ENCODE measurements around the gene ATXN7L1.

ATXN7L1 gene

DNA sequence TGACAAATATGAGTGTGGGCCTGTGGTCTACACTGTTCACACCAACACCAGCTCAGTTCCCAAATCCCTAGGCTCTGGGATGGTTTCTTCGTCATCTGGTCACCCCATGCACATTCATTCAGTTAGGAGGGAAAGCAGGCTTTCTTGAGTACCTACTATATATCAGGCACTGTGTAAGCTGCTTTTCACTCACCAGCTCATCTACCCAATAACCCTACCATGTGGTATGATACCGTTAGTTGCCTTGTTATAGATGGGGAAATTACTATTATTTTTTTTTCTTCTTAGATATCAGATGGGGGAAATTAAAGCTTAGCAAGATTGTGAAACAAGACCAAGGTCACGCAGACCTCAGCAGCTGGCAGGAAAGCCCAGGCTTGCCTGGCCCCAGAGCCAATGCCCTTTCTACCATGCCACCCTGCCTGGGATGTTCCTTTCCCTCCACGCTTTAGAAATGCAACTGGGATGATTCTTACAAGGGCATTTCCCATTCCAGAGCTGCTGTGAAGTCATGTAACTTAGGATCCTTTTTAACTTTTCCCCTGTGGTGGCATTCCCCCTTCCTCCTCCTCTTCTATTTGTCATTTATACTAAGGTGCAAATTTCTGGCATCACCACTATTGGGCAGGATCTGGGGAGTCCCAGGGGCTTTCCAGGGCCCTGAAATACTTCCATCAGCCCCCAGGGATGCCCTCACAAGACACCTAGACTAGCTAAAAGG, 202.0 kb downstream of the ATXN7L1 start:
- no peak for DNase-seq (ENCODE audit: low read depth)

DNA sequence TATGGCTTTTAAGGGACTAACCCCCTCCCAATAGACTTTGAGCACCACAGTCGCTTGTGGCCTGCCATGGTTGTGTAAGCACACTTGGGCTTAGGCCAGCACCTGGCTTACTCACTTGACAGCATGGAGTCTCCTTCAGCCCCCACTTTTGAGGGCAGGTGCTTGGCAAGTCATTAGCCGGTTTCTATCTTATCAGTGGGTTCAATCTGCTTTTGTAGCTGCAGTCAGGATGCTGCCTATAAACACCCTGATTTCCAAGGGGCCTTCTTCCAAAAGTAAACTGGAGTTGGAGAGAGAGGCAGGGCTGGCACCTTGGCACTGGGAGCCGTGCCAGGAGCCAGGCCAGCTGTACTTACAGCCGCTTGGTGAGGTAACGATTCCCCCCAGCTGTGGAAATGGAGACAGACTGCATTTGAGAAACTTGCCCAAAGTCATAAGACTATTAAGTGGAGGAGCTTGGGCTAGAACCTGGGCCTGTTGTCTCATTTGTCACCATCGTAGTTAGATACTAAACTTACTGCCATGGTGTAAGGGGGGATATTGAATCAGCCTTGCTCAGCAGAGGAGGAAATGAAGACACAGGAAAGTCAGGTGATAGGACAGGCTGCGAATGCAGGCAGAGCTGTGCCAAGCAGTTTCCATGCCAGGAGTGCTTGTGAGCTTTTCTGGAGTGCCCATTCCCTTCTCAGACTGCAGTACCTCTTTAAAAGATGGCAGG, 202.9 kb downstream of the ATXN7L1 start:
- DNase-seq (ENCODE audit: low read depth): no peak

DNA sequence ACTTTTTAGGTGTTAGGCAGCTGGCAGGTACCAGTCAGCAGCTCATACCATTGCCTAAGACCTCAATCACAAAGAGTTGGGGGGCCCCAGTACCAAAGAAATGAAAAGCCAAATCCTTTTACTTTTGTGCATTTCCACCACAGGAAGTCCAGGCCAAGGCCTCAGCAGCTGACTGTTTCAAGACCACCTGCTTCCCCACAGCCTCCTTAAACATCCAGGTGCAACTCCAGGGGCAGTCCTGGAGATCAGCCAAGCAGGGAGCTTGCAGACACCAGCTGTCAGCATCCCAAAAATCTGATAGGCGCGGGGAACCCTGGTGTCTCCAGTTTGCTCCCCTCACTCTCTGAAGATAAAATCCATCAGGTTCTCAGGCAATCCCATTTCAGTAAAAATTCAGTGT, 203.6 kb downstream of the ATXN7L1 start:
- DNase-seq (ENCODE audit: low read depth): no peak

DNA sequence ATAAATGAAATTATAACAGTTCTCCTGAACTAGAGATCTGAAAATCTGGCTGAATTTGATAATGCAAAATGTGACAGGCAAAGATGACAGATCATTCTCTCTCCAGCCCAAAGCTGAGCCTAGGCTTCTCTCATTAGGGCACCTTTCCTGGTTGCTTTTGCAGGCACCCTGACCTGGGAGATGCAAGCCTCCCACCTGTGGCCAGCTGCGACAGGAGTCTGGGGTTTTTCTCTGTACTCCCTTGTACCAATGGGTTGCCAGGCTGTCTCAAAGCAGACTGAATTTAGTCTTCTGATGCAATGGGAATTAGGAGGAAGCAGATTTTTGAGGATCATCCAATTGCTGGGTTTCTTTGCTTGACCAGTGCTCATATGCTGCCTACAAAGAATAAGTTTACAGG, 210.1 kb downstream of the ATXN7L1 start:
- no peak for DNase-seq (ENCODE audit: low read depth)

DNA sequence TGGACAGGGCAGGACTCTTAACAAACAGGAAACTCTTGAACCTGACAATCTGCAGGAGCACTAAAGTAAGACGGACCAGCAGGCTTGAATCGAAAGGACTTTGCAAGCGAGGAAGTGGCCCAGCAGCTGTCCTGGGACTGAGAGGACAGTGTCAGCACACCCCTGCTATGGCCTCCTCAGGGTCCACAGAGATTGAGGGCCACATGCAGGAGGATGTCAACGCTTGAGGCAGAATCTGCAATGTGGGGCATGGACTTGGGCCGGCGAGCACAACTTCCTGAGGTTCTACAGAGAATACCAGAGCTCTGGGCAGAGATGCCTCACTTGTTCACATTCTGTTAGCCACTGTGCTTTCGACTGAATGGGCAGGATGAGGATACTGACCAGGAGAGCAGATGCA, 210.7 kb downstream of the ATXN7L1 start:
- DNase-seq (ENCODE audit: low read depth): no peak

DNA sequence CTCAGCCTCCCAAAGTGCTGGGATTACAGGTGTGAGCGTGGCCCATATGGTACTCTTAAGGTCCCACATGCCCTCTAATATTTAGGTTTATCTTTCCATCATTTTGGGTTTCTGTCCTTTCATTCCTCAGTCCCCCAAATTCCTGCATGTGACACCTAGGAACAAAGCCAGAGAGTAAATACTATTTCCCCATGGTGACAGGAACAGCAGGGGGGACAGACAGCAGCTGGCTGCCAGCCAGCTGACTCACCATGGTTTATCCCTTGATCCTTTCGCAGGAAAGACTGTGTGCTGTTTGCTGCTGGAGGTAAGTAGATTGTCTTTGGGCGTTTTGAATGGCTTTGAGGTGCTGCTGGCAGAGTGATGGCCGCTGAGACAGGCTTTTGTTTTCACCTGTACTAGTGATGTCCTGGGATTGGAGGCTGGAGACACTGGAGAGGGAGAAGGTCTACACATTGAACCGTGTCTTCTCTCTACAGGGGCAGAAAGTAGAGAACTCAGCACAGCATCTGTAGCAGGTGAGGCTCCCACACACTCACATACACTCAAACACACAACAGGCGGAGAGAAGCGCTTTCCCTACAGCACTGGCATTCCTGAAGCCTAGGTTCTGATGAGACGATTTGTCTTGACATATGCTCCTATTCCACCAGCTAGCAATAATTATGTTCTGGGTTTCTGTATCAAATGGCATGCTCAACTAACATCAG, 211.4 kb downstream of the ATXN7L1 start:
- no peak for DNase-seq (ENCODE audit: low read depth)

DNA sequence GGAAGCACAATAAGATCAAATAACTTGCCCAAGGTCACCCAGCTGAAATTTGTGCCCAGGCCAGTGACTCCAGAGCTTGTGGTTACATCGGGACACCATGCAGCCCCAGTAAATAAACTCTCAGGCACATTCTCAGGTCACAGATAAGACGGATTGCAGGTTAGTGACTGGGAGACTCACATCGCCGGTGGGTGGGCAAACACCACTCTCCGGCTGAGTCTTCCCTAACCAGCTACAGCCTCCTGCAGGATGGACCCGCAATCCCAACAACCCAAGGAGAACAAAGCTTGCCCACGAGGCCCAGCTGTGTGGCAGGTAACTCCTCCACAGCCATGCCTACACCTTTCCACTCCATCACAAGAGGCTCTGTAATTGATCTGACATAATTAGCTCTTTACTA, 213.4 kb downstream of the ATXN7L1 start:
- DNase-seq (ENCODE audit: low read depth): no peak

DNA sequence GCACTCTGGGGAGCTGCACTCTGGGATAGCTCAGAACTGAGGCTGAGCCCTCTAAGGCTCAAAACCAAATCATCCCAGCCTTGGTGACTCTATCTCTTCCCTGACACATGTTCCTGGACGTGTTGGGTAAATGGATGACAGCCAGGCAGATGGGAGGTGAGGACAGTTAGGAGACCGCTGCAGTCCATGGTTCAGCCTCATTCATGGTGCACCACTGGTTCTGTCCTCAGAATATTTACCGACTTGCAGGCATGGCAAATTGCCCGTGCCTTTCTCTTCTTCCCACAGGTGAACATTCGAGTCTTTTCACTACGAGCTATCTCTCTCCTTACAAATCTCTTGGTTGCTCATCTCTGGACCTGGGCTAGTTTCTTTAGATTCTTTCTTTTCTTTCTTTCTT, 214.8 kb downstream of the ATXN7L1 start:
- DNase-seq (ENCODE audit: low read depth): no peak

DNA sequence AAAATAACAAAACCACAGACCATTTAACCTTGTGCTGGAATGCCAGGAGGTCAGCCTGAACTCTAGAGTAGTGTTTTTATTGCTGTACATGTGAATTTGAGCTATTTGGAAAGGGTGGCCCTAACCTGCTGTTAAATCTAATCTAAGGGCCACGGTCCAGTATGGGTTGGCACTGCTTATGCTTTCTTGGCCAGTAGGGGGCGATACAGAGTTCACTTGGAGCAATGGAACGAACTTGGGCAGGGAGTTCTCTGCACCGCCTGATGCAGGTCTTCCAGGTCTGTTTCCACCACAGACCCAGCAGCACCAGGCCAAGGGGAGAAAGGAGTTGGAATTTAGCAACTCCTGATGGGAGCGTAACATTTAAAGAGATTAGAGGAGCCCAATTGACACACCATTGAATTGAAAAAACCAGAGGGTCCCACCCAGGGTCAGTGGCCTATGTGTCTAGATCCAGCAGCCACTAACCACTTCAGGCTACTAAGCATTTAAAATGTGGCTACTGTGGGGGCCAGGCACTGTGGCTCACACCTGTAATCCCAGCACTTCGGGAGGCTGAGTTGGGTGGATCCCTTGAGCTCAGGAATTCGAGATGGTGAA, 219.4 kb downstream of the ATXN7L1 start:
- peak; percentile 53 for DNase-seq (ENCODE audit: low read depth)

DNA sequence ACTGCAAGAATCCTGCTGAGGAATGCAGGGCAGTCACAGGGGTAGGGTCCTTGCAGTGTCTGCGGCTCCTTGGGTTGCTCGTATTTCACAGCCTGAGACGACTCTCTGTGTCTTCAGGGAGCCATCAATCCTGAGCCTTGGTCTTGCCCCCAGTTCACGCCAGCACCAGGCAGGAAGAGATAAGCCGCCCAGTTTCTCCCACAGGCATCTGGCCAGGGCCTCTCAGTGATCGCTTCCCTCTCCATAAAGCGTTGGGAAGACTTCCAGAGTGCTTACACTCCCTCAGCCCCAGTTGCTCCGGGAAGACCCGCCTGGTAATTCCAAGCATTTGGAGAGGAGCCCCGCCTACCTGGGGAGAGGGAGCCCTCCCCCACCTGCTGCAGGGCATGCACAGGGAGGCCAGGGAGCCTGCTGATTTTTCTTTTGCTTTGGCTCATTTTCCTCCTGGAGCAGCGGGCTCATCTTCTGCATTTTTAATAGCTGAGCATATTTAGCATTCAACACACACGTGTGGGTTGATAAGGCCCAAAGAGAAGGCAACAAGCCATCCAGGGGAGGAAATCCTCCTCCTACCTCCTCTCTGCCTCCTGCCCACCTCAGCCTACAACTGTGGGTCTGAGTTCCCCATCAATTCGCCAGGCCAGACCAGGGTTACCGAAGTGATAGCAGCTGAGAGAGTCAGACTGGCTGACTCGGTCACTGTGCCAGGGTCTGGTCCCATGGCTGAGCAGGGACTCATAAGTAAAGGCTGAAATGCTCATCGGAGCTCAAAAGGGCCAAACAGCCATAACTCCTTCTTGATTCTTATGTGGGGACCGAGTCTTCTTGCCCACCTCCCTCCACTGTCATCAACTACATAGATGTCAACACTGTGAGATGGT, 220.7 kb downstream of the ATXN7L1 start:
- no peak for DNase-seq (ENCODE audit: low read depth)

DNA sequence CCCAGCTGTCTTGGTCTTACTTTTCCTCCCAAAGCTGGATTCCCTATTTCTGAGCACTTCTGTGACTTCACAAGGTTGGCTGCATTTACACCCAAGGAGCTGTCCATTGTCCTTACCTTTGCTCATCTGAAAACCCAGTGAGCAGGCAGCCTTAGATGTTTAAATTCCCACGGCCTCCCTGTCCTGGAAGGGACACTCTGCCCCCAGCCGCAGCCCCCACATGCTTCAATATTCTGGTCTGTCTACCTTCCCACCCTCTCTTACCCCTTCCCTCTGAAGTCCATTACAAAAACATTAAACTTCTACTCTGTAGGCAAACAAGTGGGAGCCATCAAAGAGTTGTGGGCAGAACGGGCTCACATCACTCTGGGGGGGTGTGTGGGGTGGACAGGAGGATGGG, 221.3 kb downstream of the ATXN7L1 start:
- DNase-seq (ENCODE audit: low read depth): no peak

DNA sequence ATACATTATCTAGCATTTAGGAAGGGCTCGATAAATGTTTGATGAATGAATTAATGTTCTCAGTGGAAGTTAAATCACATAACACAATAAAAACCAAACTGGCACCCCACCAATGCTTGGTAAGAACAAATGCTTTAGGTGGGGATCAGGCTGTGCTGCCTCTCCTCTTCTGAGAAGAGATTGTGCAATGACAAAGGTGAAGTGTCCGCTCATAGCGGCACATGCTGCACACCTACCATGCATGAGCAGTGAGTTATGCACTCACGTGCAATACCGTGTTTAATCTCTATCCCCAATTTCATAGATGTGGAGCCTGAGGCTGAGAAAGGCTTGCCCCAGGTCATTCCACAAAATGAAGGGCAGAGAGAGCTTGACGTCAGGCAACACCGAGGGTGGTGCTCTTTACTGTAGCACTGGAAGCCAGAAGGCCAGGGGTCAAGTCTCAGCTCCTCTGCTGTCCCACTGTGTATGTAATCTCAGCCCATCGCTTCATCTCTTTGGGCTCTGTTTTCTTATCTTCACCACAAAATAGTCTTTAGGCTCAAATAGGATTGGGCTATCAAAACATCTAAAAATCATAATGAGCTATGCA, 222.2 kb downstream of the ATXN7L1 start:
- DNase-seq (ENCODE audit: low read depth): no peak

DNA sequence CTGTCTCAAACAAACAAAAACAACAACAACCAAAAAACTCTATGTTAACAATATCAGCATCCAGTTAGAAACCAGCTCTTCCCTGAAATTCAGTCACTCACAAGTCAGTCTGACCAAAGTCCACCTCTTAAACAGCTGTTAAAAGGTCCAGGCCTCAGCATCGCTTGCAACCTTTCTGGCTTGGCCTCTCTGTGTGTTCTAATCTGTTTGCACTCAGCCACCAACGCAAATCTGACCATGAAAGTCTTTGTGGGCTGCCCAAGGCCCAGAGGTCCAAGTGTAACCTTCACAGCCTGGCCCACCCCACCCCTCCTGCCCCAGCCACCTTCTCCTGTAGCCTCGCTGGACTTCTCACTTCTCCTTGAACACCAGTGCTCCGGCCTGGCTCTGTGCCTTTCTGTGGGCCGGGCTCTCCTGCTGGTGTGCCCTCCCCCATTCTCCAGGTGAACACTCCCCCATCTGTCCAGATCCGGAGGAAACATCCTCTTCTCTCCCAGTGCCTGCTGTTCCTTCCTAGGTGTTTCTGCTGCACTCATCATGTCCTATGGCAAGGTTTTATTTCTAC, 222.9 kb downstream of the ATXN7L1 start:
- DNase-seq (ENCODE audit: low read depth): no peak

DNA sequence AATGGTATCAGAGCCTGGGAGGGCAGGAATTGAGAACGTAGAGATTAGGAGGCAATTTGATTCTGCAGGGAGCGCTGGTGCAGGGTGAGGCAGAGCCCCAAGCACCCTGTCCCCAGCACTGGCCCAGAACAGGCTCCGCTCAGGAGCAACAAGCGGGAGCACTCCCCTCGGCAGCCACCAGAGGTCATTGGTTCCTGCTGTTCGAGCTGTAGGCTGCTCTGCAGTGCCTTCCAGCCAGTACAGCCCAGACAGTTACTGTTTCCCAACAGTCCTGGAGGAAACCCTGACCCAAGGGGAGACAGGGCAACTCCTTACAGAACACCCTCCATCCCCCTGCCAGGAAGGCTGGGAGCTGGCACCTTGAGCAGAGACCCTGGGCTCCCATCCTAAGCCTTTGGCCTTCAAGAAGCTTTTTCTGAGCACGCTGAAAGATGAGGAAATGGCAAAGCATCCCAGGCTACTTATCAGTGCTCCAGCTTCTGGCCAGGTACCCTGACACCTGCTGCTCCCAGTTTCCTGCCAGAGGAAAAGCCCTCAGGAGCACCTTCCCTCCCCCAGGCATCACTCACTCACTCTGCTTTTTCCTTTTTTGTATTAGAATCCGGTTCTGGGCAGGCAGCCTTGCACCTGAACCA, 223.9 kb downstream of the ATXN7L1 start:
- peak; percentile 30 for DNase-seq (ENCODE audit: low read depth)

DNA sequence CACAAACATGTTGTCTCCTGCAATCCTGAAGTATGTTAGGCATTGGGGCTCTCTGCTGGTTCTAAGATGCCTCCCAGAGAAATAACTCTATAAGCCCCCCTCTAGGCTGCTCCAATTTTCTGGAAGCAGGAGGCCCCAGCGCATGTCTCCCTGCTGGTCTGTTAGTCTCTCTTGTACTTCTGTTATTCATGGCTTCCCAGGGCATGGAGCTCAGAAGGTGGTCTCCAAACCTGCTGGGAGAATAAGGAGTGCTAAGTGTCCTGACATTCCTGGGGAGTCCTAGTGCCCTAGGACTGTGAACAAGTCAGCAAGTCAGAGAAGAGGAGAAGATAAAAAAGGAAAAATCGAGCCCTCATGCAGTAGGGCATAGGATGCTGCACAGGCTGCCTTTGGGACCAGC, 224.6 kb downstream of the ATXN7L1 start:
- no peak for DNase-seq (ENCODE audit: low read depth)

DNA sequence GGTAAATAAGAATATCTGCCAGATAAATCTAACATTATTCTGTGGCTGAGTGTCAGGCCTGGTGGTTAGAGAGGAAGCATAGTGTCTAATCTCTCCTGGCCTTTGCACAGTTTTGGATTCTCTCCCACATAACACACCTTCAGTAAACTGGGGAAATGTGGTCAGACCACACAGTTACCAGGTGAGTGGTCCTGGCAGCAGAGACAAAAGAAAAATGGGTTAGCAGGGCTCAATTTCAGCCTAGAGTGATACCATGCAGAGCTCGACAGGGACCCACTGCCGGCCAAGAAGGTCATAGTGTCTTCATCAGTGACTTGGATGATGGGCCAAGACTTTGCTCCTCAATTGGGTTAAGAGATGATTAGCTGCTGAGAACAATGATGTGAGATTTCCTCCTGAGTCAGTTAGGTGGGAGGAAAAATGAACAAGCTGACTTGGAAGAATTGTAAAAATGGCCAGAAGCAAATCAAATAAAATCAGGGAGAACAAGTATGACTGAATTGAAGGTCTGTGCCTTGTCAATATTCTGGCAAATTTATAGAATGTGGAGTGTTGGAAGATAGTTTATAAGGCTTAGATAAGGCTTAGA, 225.9 kb downstream of the ATXN7L1 start:
- no peak for DNase-seq (ENCODE audit: low read depth)

DNA sequence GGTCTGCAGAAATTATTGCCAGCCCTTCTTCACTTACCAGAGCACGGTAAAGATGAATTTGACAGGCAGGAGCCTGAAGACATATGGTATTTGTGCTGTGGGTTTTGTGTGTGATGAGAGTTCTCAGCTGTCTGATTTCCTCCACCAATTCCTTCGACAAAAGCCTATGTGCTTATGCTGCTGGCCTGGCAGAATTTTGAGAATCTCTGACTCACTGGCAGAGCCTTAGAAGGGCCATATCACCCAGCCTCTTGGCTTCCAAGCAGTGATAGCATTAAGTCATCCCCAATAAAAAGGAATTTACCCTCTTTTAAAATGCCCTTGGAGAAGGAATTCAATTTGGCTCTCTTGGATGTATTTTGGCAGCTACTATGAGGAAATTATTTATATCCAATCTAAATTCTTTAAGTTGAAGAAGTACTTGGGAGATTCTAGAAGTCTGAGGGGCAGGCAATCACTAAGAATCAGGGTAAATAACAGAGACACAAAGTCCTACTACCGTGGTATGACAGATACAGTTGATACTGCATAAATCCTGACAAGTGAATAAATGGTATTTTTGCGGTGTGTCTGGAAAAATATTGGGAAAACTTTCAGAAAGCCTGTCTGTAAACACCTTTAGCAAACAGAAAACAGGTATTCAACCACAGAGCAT, 226.5 kb downstream of the ATXN7L1 start:
- no peak for DNase-seq (ENCODE audit: low read depth)

DNA sequence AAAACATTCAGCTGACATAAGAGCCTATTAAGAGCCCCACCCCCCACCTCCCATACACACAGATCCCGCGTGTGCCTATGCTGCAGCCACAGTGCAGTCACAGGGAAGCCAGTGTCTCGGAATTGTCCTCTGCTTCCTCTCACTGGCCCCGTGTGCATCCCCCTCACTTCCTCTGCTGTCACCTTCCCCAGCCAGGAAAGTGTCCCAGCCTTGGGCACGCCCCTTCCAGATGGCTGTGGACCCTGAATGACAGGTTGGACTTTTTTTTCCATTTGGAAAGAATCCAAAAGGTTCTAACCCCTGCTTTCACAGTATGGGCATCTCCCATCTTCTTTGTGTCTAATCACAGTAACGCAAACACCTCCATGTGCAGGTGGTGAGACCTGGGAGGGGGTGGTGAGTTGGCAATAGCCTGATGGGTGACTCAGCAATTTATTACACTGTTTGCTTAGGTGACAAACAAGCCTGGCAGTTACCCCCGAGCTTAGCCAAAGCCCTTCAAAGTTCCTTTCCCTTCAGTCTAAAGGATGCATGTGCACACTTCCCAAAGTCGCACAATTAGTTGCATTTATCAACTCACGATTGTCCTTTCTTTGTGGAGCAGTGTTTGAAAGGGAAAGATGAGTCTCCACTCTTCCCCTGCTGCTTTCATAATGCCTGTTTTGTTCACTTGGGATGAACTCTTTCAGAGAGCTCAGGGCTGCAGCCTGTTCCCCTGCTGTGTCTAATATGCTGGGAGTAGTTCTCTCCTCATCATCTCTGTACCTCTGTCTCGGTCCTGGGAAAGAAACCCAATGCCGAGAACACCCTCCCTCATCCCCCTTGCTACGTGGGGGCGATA, 227.6 kb downstream of the ATXN7L1 start:
- no peak for DNase-seq (ENCODE audit: low read depth)

DNA sequence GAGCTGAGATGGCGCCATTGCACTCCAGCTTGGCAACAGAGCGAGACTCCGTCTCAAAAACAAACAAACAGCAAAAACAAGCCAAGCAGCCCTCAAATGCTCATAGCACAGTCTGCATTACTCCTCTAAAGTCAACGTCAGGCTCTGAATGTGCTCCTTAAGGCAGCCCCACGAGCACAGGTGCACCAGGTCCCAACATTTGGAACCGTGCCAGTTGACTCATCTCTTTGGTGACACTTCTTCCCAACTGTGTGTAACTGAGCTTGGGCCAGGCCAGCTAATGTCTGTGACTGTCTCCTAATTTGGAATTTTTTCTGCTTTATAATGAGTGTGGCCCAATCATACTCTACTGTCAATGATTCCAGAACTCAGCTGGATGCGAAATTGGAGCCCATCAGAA, 228.8 kb downstream of the ATXN7L1 start:
- DNase-seq (ENCODE audit: low read depth): no peak

Measured in stimulated activated CD8-positive, alpha-beta memory T cell treated with anti-CD3 and anti-CD28 coated beads, Interleukin-7, amount 100 ng/mL, for 24 hours (primary cell).